GM18526 (cell line): ENCODE results near the gene AJUBA.

Experiments used
- POLR2A ChIP-seq: IDR thresholded peaks from 3 replicates; pipeline ENCODE4 v1.6.1; 2011; ENCODE audit not compliant: insufficient read length; ENCODE audit errors: extremely low read depth

AJUBA gene

GRCh38 chr14:22994762-22995275 is 12.5 kb upstream of the AJUBA start:
- no peak for TF ChIP-seq POLR2A

DNA sequence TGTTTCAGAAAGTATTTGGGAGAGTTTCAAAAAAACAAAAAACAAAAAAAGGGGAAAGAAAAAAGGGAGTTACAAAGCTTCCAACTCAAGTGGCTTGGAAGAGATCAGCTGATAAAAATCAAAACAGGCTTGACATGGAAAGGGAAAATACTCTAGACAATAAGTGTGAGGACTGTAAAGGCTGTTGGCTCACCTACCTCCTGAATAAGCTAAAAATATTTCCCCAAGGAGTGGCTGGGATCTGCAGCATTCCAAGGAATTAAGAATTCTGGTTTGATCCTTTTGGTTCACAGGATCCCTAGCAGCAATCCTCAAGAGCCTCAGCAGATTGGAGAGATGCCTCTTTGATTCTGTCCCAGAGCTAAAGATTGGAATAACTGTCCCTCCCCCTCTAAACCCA is 11.2 kb upstream of the AJUBA start:
- TF ChIP-seq POLR2A = no peak

- TF ChIP-seq POLR2A = no peak
Observed at GRCh38 chr14:22991852-22992251, 9.5 kb upstream of the AJUBA start.

DNA sequence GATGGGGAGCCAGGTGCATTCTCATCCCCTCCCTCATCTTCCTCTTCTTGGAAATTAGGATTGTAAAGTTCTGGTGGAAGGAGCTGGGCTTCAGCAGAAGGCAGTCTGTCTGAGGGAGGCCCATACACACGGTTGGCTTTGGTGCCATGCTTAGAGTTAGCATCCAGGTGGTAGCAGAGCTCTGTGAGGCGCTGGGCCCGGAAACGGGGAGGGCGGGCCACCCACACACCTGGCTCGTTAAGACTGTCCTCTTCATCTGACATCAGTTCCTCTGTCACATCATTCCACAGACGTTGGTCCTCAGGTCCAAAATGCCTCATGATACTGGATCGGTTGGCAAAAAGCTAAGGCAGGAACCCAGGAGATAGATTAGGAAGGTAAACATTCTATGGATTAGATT is 4.9 kb upstream of the AJUBA start:
- TF ChIP-seq POLR2A = no peak

GRCh38 chr14:22986508-22987054 is 4.2 kb upstream of the AJUBA start:
- no peak for TF ChIP-seq POLR2A

GRCh38 chr14:22985894-22986507 is 3.6 kb upstream of the AJUBA start:
- no peak for TF ChIP-seq POLR2A

GRCh38 chr14:22984959-22985658 is 2.8 kb upstream of the AJUBA start:
- no peak for TF ChIP-seq POLR2A

- TF ChIP-seq POLR2A = no peak
Observed at GRCh38 chr14:22981876-22982476, 375 bp downstream of the AJUBA start.

DNA sequence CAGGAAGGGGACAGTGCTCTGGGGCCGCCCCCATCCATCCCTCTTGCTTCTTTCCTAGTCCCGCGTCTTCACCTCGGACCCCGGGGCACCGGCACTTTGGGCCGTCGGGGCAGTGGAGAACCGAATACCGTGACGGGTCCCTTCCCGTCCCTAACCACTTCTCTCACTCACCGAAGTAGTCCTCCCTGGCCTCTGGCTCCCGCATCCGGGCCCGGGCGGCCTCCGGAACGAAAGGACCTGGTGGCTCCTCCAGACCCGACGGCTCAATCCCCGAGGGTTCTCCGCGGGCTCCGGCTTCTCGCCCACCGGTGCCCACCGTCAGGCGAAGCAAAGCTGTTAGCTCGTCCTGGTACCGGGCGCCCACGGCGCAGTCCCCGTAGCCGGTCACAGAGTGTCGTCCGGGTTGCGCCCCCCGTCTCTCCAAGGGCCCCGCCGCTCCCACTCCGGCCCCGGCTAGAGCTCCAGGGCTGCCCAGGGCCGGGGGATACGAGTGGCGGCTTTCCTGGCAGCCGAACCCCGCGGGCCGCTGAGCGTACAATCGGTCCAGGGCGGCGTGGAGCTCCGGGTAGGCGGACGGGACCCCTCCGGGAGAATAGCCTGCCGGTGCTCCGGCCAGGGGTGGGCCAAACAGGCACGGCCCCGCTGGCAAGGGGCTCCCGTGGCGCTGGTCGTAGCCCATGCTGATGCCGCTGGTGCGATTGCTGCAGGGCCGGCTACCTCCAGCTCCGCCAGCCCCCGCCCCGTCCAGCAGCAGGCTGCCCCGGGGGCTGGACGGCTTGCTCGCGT is 1.1 kb downstream of the AJUBA start:
- TF ChIP-seq POLR2A = no peak

GRCh38 chr14:22980672-22981089 is 1.7 kb downstream of the AJUBA start:
- no peak for TF ChIP-seq POLR2A

DNA sequence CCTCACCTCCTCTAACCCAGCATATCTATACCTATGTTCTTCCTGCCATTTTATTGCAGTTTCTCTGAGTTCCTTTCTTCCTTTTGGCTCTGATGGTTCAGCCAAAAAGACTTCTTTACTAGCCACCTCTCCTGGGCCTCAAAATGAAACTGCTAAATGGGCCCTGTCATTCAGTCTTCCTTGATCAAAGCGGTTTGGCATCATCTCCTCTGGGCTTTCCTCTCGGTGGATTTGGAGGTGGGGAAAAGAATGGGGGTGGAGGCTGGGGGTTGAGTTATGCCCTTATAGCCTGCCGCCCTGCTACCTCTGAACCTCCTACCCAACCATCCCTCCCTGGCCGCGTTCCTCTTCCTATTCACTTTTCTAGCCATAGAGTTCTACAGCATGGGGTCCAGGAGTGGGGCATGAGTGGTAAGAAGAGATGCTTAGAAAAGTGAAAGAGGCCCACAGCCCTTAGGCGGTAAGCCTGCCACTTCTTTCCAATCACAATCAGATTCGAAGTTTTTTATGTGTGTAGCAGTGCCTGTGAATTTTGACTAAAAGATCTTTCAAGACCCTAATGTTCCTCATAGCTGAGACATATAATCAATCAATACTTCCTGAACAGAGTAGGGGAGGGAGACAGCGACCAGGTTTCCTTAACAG is 2.5 kb downstream of the AJUBA start:
- TF ChIP-seq POLR2A = no peak

DNA sequence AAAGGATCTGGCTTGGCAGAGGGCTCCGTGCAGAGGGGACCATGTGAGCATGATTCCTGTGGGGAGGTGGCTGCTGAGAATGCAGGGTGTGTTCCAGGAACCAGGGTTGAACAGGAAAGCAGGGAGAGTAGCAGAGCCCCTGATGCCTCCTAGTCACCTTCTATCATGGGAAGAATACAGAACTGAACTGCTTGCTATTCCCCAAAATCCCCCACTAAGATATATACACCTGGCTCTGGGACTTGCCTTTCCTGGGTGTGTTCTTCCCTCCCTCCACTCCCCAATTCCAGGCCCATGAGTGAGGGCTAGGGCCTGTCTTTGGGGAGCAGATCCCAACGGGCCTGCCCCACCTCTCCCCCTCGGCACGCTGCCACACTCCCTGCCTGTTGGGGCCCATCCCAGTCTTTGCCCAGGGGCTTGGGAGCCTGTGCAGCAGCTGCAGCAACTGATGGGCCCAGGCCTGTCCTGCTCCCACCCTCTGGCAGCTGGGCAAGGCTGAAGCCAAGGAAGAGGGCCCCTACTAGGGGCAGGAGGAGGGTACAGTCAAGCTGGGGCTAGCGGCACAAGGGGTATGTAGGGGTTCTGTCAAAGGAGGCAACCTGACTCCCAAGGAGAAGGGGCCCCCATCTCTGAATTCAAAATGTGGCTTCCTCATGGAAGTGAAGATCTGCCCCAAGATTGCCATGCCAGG is 3.2 kb downstream of the AJUBA start:
- TF ChIP-seq POLR2A = no peak

DNA sequence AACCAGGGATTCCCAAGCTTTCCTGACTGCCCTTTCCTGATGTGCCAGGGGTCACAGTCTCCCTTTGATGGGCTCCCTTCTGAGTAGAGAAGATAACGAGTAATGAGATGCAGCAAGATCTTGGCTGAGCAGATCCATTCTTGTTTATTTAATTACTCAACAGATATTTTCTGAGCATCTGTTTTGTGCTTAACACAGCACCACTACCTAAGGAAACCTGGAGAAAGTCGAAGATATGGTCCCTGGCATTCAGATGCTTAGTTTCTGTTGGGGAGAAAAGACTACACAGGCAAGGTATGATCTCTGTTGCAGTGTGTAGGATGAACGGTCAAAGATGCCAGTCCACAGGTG is 3.9 kb downstream of the AJUBA start:
- TF ChIP-seq POLR2A = no peak
